A549 (cell line): Measurements from ENCODE around the gene ZNF536.

Experiments
- CEBPB ChIP-seq, 2 experiments: fragments of >200 bp in 1 of 2; sonication (Bioruptor Twin) in 1 of 2; formaldehyde crosslinking in 1 of 2; IDR thresholded peaks; 2 replicates each; pipeline ENCODE4 v1.6.1; 2012 to 2016
- ESRRA ChIP-seq: fragments of 150-350 bp; IDR thresholded peaks from 2 replicates; pipeline ENCODE4 v1.6.1; 2014; ENCODE audit warnings: mild to moderate bottlenecking, low read length, borderline replicate concordance
- MAFK ChIP-seq: fragments of 450-650 bp; IDR thresholded peaks from 2 replicates; pipeline ENCODE4 v1.6.1; 2014; ENCODE audit not compliant: partially characterized antibody
- POLR2A ChIP-seq: IDR thresholded peaks from 2 replicates; pipeline ENCODE4 v1.6.1; 2012; ENCODE audit warnings: mild to moderate bottlenecking, low read length
- POLR2AphosphoS2 ChIP-seq: conservative IDR thresholded peaks from 2 replicates; pipeline ENCODE4 v1.6.1; 2012; ENCODE audit warnings: low read length, improper control_type of control experiment, inconsistent platforms
- ZNF302 ChIP-seq: fragments of 250-450 bp; sonication (Bioruptor Pico); IDR thresholded peaks from 2 replicates; pipeline ENCODE4 v1.9.0; 2021; ENCODE audit warnings: inconsistent platforms, mild to moderate bottlenecking, moderate library complexity
- TF ChIP-seq, protein P1 (sequence below): fragments of >200 bp; sonication (Bioruptor Twin); formaldehyde crosslinking; IDR thresholded peaks from 3 replicates; pipeline ENCODE4 v1.5.1; 2016

DNA sequence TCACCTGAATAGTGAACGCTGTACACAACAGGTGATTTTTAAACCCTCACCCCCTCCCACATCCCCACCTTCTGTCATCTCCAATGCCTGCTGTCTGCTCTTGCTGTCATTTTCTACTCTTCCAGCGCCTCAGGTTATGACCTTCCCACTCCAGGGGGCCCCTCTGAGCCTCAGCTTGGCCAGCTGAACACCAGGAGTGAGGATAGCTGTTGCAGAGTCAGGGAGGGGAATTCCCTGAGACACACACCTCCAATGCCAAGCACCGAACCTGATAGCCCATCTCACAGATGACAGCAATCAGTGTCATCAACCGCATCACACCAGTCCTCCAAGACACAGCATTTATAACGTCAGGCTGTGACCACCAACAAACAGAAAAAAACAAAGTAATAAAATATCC is 193.5 kb downstream of the ZNF536 start:
- TF ChIP-seq, protein P1, sequence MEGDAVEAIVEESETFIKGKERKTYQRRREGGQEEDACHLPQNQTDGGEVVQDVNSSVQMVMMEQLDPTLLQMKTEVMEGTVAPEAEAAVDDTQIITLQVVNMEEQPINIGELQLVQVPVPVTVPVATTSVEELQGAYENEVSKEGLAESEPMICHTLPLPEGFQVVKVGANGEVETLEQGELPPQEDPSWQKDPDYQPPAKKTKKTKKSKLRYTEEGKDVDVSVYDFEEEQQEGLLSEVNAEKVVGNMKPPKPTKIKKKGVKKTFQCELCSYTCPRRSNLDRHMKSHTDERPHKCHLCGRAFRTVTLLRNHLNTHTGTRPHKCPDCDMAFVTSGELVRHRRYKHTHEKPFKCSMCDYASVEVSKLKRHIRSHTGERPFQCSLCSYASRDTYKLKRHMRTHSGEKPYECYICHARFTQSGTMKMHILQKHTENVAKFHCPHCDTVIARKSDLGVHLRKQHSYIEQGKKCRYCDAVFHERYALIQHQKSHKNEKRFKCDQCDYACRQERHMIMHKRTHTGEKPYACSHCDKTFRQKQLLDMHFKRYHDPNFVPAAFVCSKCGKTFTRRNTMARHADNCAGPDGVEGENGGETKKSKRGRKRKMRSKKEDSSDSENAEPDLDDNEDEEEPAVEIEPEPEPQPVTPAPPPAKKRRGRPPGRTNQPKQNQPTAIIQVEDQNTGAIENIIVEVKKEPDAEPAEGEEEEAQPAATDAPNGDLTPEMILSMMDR = no peak
- TF ChIP-seq CEBPB (IDR thresholded peaks at IDR 0.05) (no peak), ESRRA (no peak), MAFK (no peak), POLR2A (no peak), ZNF302 (no peak), POLR2AphosphoS2 (no peak)
